ENCODE data around the gene F11. TPM values are rescaled to one million over a fixed set of nuclear protein-coding genes. Genes with fewer than 3 reads are reported as not detected.

Gene F11
- total RNA-seq, 1 experiment from 2014 or later: 0.38 TPM

- Mint-ChIP-seq H3K9me3 (ENCODE audit: low read depth, unreplicated experiment) (peaks cover 5% of the 10 kb centered on the region), H3K27ac (ENCODE audit: unreplicated experiment) (no peak overlapping the region), H3K4me1 (ENCODE audit: low read depth, unreplicated experiment) (no peaks in the 10 kb centered on the region), H3K27me3 (ENCODE audit: unreplicated experiment) (no peaks in the 10 kb centered on the region), H3K4me3 (ENCODE audit: low read depth, unreplicated experiment) (no peak overlapping the region), H3K36me3 (ENCODE audit: insufficient read depth, unreplicated experiment) (no peaks in the 10 kb centered on the region)
- no TSS peak for BruUV-seq (replicated peaks)
- no peak for TF ChIP-seq CTCF (IDR thresholded peaks at IDR 0.05; ENCODE audit: unreplicated experiment)
- intact Hi-C loops (cut with micrococcal nuclease; ENCODE audit: unreplicated experiment): no loop called here
- CTCF ChIA-PET: no interaction called here
- DNase-seq: no peak
These were observed 37.5 kb upstream of the F11 start for GRCh38 chr4:186228514-186228894.

- H3K4me1 Mint-ChIP-seq (ENCODE audit: low read depth, unreplicated experiment): no peaks in the 10 kb centered on the region
- no peaks in the 10 kb centered on the region for H3K9me3 Mint-ChIP-seq (ENCODE audit: low read depth, unreplicated experiment)
- H3K36me3 Mint-ChIP-seq (ENCODE audit: insufficient read depth, unreplicated experiment): no peaks in the 10 kb centered on the region
- H3K4me3 Mint-ChIP-seq (ENCODE audit: low read depth, unreplicated experiment): no peak overlapping the region
- no TSS peak for BruUV-seq (replicated peaks)
- intact Hi-C loops (cut with micrococcal nuclease; ENCODE audit: unreplicated experiment): no loop called here
- CTCF ChIA-PET: no interaction called here
- no peak for DNase-seq
- H3K27ac Mint-ChIP-seq (ENCODE audit: unreplicated experiment): no peak overlapping the region
- TF ChIP-seq CTCF (IDR thresholded peaks at IDR 0.05; ENCODE audit: unreplicated experiment): no peak
- H3K27me3 Mint-ChIP-seq (ENCODE audit: unreplicated experiment): no peaks in the 10 kb centered on the region
These were observed 31.6 kb upstream of the F11 start for GRCh38 chr4:186234367-186234766.

DNA sequence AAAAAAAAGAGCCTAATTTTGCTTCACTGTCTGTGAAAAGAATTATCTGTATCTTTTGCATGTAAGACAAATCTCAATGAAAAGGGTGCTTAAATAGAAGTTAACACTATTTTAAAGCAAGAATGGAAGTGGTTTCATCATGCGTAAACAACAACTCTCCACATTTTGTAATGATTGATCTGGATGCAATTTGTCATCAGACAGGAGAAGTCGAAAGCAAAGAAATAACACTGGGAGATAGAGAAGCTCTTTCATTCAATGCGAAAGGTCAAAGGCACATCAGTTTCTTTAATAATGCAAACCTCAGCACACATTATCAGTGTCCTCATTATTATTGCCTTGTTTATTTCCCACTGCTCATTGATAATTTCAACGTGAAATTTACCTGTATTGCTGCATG is 29.9 kb upstream of the F11 start:
- Mint-ChIP-seq H3K27ac (ENCODE audit: unreplicated experiment) (no peak overlapping the region), H3K27me3 (ENCODE audit: unreplicated experiment) (no peaks in the 10 kb centered on the region), H3K4me3 (ENCODE audit: low read depth, unreplicated experiment) (no peak overlapping the region), H3K36me3 (ENCODE audit: insufficient read depth, unreplicated experiment) (no peaks in the 10 kb centered on the region), H3K9me3 (ENCODE audit: low read depth, unreplicated experiment) (no peaks in the 10 kb centered on the region), H3K4me1 (ENCODE audit: low read depth, unreplicated experiment) (no peaks in the 10 kb centered on the region)
- CTCF ChIA-PET: no interaction called here
- DNase-seq: no peak
- TF ChIP-seq CTCF (IDR thresholded peaks at IDR 0.05; ENCODE audit: unreplicated experiment): no peak
- intact Hi-C loops (cut with micrococcal nuclease; ENCODE audit: unreplicated experiment): no loop called here
- BruUV-seq (replicated peaks): no TSS peak

GRCh38 chr4:186240452-186240847 is 25.5 kb upstream of the F11 start:
- Mint-ChIP-seq H3K4me3 (ENCODE audit: low read depth, unreplicated experiment) (no peak overlapping the region), H3K27ac (ENCODE audit: unreplicated experiment) (no peak overlapping the region), H3K27me3 (ENCODE audit: unreplicated experiment) (no peaks in the 10 kb centered on the region), H3K4me1 (ENCODE audit: low read depth, unreplicated experiment) (no peaks in the 10 kb centered on the region), H3K9me3 (ENCODE audit: low read depth, unreplicated experiment) (no peaks in the 10 kb centered on the region), H3K36me3 (ENCODE audit: insufficient read depth, unreplicated experiment) (no peaks in the 10 kb centered on the region)
- TF ChIP-seq CTCF (IDR thresholded peaks at IDR 0.05; ENCODE audit: unreplicated experiment): no peak
- intact Hi-C loops (cut with micrococcal nuclease; ENCODE audit: unreplicated experiment): no loop called here
- no TSS peak for BruUV-seq (replicated peaks)
- CTCF ChIA-PET: no interaction called here
- DNase-seq: no peak
